CD14-positive monocyte (primary cell): ENCODE data around the gene IL4R. TPM values are rescaled to one million over a fixed set of nuclear protein-coding genes. Genes with fewer than 3 reads are reported as not detected.
A peak's percentile ranks its signal among the peaks of the same experiment; 100 is the strongest.

Source experiments
- DNase-seq, 3 donors: peaks; one replicate each; pipeline ENCODE4 v3.0.0-alpha.2; 2011 to 2022
- H2AFZ ChIP-seq: 2 replicates; pipeline ENCODE4 v1.6.0; 2012; ENCODE audit warnings: mild to moderate bottlenecking, low read depth, low read length, inconsistent platforms; ENCODE audit not compliant: insufficient read depth, poor library complexity, severe bottlenecking
- H3K27ac ChIP-seq, 2 donors: 1 replicate in 1 of 2; 2 replicates in 1 of 2; pipeline ENCODE4 v1.5.1; 2012 to 2013; ENCODE audit warnings: low read length in 2 of 2, control low read depth in 1 of 2, inconsistent platforms in 1 of 2, low read depth in 1 of 2, mild to moderate bottlenecking in 1 of 2
- H3K27me3 ChIP-seq, 2 donors: one replicate each; pipeline versions ENCODE4 v1.6.0 to v1.6.1; 2011 to 2013; ENCODE audit warnings: low read length in 2 of 2; ENCODE audit not compliant: control insufficient read depth in 2 of 2, insufficient read depth in 2 of 2
- H3K36me3 ChIP-seq, 2 donors: replicated peaks in 1 of 2; 1 replicate in 1 of 2; 2 replicates in 1 of 2; pipeline versions ENCODE4 v1.5.1 to v1.6.1; 2012 to 2013; ENCODE audit warnings: low read length in 2 of 2, control low read depth in 1 of 2, inconsistent platforms in 1 of 2, mild to moderate bottlenecking in 1 of 2; ENCODE audit not compliant: insufficient read depth in 2 of 2, control insufficient read depth in 1 of 2
- H3K4me1 ChIP-seq, 2 donors: 1 replicate in 1 of 2; 2 replicates in 1 of 2; pipeline versions ENCODE4 v1.5.1 to v1.6.1; 2012 to 2013; ENCODE audit warnings: low read length in 2 of 2, control low read depth in 1 of 2, inconsistent platforms in 1 of 2, mild to moderate bottlenecking in 1 of 2, moderate library complexity in 1 of 2; ENCODE audit not compliant: insufficient read depth in 2 of 2, control insufficient read depth in 1 of 2
- H3K4me2 ChIP-seq: replicated peaks from 2 replicates; pipeline ENCODE3; 2012; ENCODE audit warnings: low read length, moderate library complexity, mild to moderate bottlenecking; ENCODE audit not compliant: poor library complexity, severe bottlenecking; ENCODE audit errors: extremely low read depth
- H3K4me3 ChIP-seq, 3 experiments: fragments of 200-600 bp in 1 of 3; sonication (generic) in 1 of 3; replicated peaks in 1 of 3; 1 replicate in 2 of 3; 2 replicates in 1 of 3; pipeline ENCODE4 v1.5.1; 2011 to 2013; ENCODE audit warnings: low read length in 3 of 3, mild to moderate bottlenecking in 3 of 3, control low read depth in 2 of 3, low read depth in 2 of 3, inconsistent platforms in 1 of 3, moderate library complexity in 1 of 3
- H3K79me2 ChIP-seq: 2 replicates; pipeline ENCODE4 v1.6.0; 2012; ENCODE audit warnings: mild to moderate bottlenecking, control low read depth, inconsistent platforms, low read length, moderate library complexity; ENCODE audit not compliant: insufficient read depth
- H3K9ac ChIP-seq: 2 replicates; pipeline ENCODE4 v1.6.0; 2017; ENCODE audit warnings: low read length, mild to moderate bottlenecking; ENCODE audit not compliant: insufficient read depth, poor library complexity, severe bottlenecking
- H3K9me3 ChIP-seq, 2 donors: replicated peaks in 1 of 2; 1 replicate in 1 of 2; 2 replicates in 1 of 2; pipeline versions ENCODE4 v1.5.1 to v1.6.1; 2012 to 2013; ENCODE audit warnings: low read length in 2 of 2, control low read depth in 1 of 2; ENCODE audit not compliant: control insufficient read depth in 1 of 2, insufficient read depth in 1 of 2
- H4K20me1 ChIP-seq: 2 replicates; pipeline ENCODE4 v1.6.0; 2012; ENCODE audit warnings: mild to moderate bottlenecking, low read length, control low read depth, moderate library complexity; ENCODE audit not compliant: insufficient read depth
- H3K27ac Mint-ChIP-seq, 7 donors: one replicate each; pipeline ENCODE4 v1.8.0; 2020; ENCODE audit warnings: mild to moderate bottlenecking in 7 of 7, mixed read lengths in 7 of 7, moderate library complexity in 6 of 7, inconsistent platforms in 2 of 7
- H3K27me3 Mint-ChIP-seq, 3 donors: one replicate each; pipeline ENCODE4 v1.8.0; 2021 to 2022; ENCODE audit warnings: low read depth in 3 of 3, mild to moderate bottlenecking in 3 of 3, mixed read lengths in 3 of 3, moderate library complexity in 3 of 3, inconsistent platforms in 1 of 3
- H3K36me3 Mint-ChIP-seq, 2 donors: one replicate each; pipeline ENCODE4 v1.8.0; 2020; ENCODE audit warnings: mixed read lengths in 2 of 2, inconsistent platforms in 1 of 2, mild to moderate bottlenecking in 1 of 2
- H3K4me1 Mint-ChIP-seq: one replicate; pipeline ENCODE4 v1.8.0; 2020; ENCODE audit warnings: mild to moderate bottlenecking, mixed read lengths
- H3K4me3 Mint-ChIP-seq, 2 donors: one replicate each; pipeline ENCODE4 v1.8.0; 2020; ENCODE audit warnings: mild to moderate bottlenecking in 2 of 2, mixed read lengths in 2 of 2, moderate library complexity in 1 of 2
- H3K9me3 Mint-ChIP-seq, 7 donors: one replicate each; pipeline ENCODE4 v1.8.0; 2020 to 2022; ENCODE audit warnings: mixed read lengths in 7 of 7, mild to moderate bottlenecking in 6 of 7, moderate library complexity in 6 of 7, inconsistent platforms in 2 of 7
- CTCF ChIP-seq: fragments of 200-600 bp; IDR thresholded peaks from one replicate; pipeline ENCODE4 v1.8.0; 2022; ENCODE audit warnings: antibody characterized with exemption, mild to moderate bottlenecking
- WGBS: methylation state at CpG from one replicate; pipeline ENCODE4 v1.1.5; 2013; ENCODE audit warnings: missing lambda C conversion rate; ENCODE audit not compliant: insufficient coverage; 5-methylcytosine and 5-hydroxymethylcytosine counted together
- intact Hi-C, 2 donors: fragments of 100-400 bp; cut with micrococcal nuclease; formaldehyde crosslinking; loops; one replicate each; pipeline versions ENCODE4 v1.15.0 to v1.15.1; 2023
- polyA plus RNA-seq, 3 donors: library from polyadenylated mRNA; depleted of rRNA in 1 of 3; unstranded in 2 of 3; stranded (reverse) in 1 of 3; fragments of 300-500 nt in 2 of 3; fragments of >200 nt in 1 of 3; fragmentation: Illumina TruSeq in 2 of 3; gene quantifications; 1 replicate in 2 of 3; 2 replicates in 1 of 3; pipeline ENCODE4 v1.2.3, GENCODE V29; 2012 to 2021

The IL4R gene
- polyA plus RNA-seq, 3 donors: 25.1 to 80.4 (median 35.6) TPM

GRCh38 chr16:27304881-27305745 lies 8.7 kb upstream of the IL4R start:
- peak; percentile 64 to 79 (median 65) for DNase-seq
- H3K9ac ChIP-seq: peak overlapping the region; percentile 33
- H3K9me3 ChIP-seq: no peaks in the 10 kb centered on the region
- Mint-ChIP-seq H3K27ac (peak overlapping the region; percentile 93 to 98 (median 95)), H3K4me3 (peak overlapping the region in 1 of 2 donors; percentile 79), H3K9me3 (peaks cover 0 to 9% (median 0%) of the 10 kb centered on the region in 7 donors), H3K27me3 (peaks cover 0 to 6% (median 2%) of the 10 kb centered on the region in 3 donors), H3K36me3 (peaks cover 1 to 2% of the 10 kb centered on the region in 2 donors), H3K4me1 (peaks cover 48% of the 10 kb centered on the region)
- H2AFZ ChIP-seq: peak overlapping the region; percentile 51
- no peaks in the 10 kb centered on the region for H3K27me3 ChIP-seq
- no peak for TF ChIP-seq CTCF
- no peaks in the 10 kb centered on the region for H3K79me2 ChIP-seq
- peak overlapping the region; percentile 55 to 81 for H3K27ac ChIP-seq
- no peaks in the 10 kb centered on the region for H4K20me1 ChIP-seq
- H3K4me1 ChIP-seq: peaks cover 39 to 47% of the 10 kb centered on the region in 2 donors
- H3K4me3 ChIP-seq: peak overlapping the region in 1 of 3 experiments; percentile 21
- H3K4me2 ChIP-seq: peak overlapping the region; percentile 45
- WGBS: 100% methylated on average over 1 of the region's 5 CpGs
- H3K36me3 ChIP-seq: no peaks in the 10 kb centered on the region
- intact Hi-C loops: no loop called here

GRCh38 chr16:27305839-27306442 lies 7.8 kb upstream of the IL4R start:
- Mint-ChIP-seq H3K4me1 (peaks cover 42% of the 10 kb centered on the region), H3K4me3 (peak overlapping the region in 1 of 2 donors; percentile 40), H3K27ac (peak overlapping the region; percentile 93 to 98 (median 95)), H3K36me3 (peaks cover 1 to 2% of the 10 kb centered on the region in 2 donors), H3K9me3 (peaks cover 0 to 9% (median 0%) of the 10 kb centered on the region in 7 donors), H3K27me3 (peaks cover 0 to 6% (median 2%) of the 10 kb centered on the region in 3 donors)
- no peak overlapping the region for H2AFZ ChIP-seq
- no peaks in the 10 kb centered on the region for H3K27me3 ChIP-seq
- intact Hi-C loops: no loop called here
- 96% methylated on average over 7 of the region's 9 CpGs for WGBS
- no peaks in the 10 kb centered on the region for H3K79me2 ChIP-seq
- H3K4me3 ChIP-seq: peak overlapping the region in 1 of 3 experiments; percentile 21
- H3K9ac ChIP-seq: no peak overlapping the region
- no peak for TF ChIP-seq CTCF
- no peaks in the 10 kb centered on the region for H3K36me3 ChIP-seq
- peak overlapping the region; percentile 45 for H3K4me2 ChIP-seq
- no peaks in the 10 kb centered on the region for H4K20me1 ChIP-seq
- DNase-seq: no peak
- H3K27ac ChIP-seq: peak overlapping the region in 1 of 2 donors; percentile 81
- H3K9me3 ChIP-seq: no peaks in the 10 kb centered on the region
- H3K4me1 ChIP-seq: peaks cover 33 to 40% of the 10 kb centered on the region in 2 donors
